ENCODE measurements around the gene NKX2-4.
"Not testable (repeated sequence)": the region's sequence is repeated elsewhere in the genome, so short reads cannot be mapped to it uniquely, and the experiment has no call there.

GRCh38 chr20:21423712-21424111, 26.4 kb upstream of the NKX2-4 start:
- TF ChIP-seq USF2 (IDR thresholded peaks at IDR 0.05; ENCODE audit: borderline replicate concordance, low read depth, low read length); CTCF (IDR thresholded peaks at IDR 0.05); ELF1 (IDR thresholded peaks at IDR 0.05); REST (IDR thresholded peaks at IDR 0.05; ENCODE audit: low read depth, low read length); EZH2phosphoT487 (IDR thresholded peaks at IDR 0.05; ENCODE audit: borderline replicate concordance, low read depth); TEAD4 (IDR thresholded peaks at IDR 0.05; ENCODE audit: borderline replicate concordance, insufficient read depth); POLR2AphosphoS5 (IDR thresholded peaks at IDR 0.05; ENCODE audit: low read depth, low read length); NRF1 (IDR thresholded peaks at IDR 0.05; ENCODE audit: low read depth, low read length); RFX5 (IDR thresholded peaks at IDR 0.05; ENCODE audit: low read length); FOXJ3 (CRISPR knock-in tag; IDR thresholded peaks at IDR 0.05); FOXM1 (IDR thresholded peaks at IDR 0.05; ENCODE audit: low read depth); SMC3 (IDR thresholded peaks at IDR 0.05; ENCODE audit: low read depth, low read length): not testable (repeated sequence)
